Stimulated activated effector memory CD8-positive, alpha-beta T cell treated with anti-CD3 and anti-CD28 coated beads, Interleukin-12 subunit alpha, Interleukin-12 subunit beta, amount 100 ng/mL, for 72 hours (primary cell): ENCODE results near the gene ARIH2.
A peak's percentile ranks its signal among the peaks of the same experiment; 100 is the strongest.

Experiments used
- ATAC-seq: fragments of 150-1000 bp; cut with Tn5 transposase; 2 replicates; pipeline ENCODE4 v1.10.0; 2021
- DNase-seq, 2 donors: peaks; one replicate each; pipeline ENCODE4 v3.0.0; 2021 to 2022; ENCODE audit warnings: low spot score in 2 of 2
- H3K27ac Mint-ChIP-seq: one replicate; pipeline ENCODE4 v1.8.0; 2022; ENCODE audit warnings: mild to moderate bottlenecking, mixed read lengths
- H3K36me3 Mint-ChIP-seq: one replicate; pipeline ENCODE4 v1.8.0; 2022; ENCODE audit warnings: mild to moderate bottlenecking, mixed read lengths
- H3K4me1 Mint-ChIP-seq: one replicate; pipeline ENCODE4 v1.8.0; 2022; ENCODE audit warnings: mixed read lengths
- H3K4me3 Mint-ChIP-seq: one replicate; pipeline ENCODE4 v1.8.0; 2022; ENCODE audit warnings: mild to moderate bottlenecking, mixed read lengths
- H3K9me3 Mint-ChIP-seq: one replicate; pipeline ENCODE4 v1.8.0; 2022; ENCODE audit warnings: mixed read lengths

Gene ARIH2

DNA sequence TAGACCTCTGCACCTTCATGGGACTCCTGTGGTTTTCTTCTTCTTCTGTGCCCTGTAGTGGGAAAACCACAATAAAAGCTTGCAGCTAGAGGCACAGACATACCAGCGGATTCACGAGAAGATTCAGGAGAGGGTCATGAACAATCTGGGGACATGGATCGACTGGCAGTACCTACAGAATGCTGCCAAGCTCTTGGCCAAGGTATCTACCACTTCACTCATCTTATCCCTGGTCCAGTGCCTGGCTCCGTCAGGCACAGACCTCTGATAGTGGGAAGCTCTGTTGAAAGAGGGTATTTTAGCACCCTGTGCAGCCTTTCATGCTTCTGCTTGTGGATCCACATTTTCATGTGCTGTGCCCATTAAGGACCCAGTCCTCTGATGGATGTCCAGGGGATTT is 61.7 kb downstream of the ARIH2 start:
- H3K4me3 Mint-ChIP-seq = no peak overlapping the region
- ATAC-seq = no peak
- peak overlapping the region; percentile 69 for H3K27ac Mint-ChIP-seq
- peaks cover 100% of the 10 kb centered on the region for H3K36me3 Mint-ChIP-seq
- H3K9me3 Mint-ChIP-seq = no peaks in the 10 kb centered on the region
- no peaks in the 10 kb centered on the region for H3K4me1 Mint-ChIP-seq
- no peak for DNase-seq

DNA sequence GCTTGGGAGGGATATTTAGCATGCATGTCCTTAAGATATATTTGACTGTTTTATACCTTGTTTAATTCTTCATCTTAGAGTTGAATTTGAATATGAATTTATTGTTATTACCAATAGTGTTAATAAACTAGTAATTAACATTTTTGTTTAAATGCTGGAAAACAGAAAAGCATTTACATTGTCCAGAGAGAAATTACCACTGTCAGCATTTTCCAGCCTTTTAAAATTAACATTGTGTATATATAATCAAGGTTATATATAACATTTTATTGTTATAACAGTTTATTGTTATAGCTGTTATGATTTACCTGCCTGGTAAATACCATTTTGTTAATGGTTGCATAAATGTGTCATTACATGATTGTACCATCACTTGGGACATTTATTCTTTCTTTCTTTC is 63.4 kb downstream of the ARIH2 start:
- ATAC-seq (no peak), DNase-seq (no peak)
- Mint-ChIP-seq H3K27ac (peak overlapping the region; percentile 63), H3K36me3 (peaks cover 100% of the 10 kb centered on the region), H3K9me3 (no peaks in the 10 kb centered on the region), H3K4me3 (no peak overlapping the region), H3K4me1 (no peaks in the 10 kb centered on the region)

DNA sequence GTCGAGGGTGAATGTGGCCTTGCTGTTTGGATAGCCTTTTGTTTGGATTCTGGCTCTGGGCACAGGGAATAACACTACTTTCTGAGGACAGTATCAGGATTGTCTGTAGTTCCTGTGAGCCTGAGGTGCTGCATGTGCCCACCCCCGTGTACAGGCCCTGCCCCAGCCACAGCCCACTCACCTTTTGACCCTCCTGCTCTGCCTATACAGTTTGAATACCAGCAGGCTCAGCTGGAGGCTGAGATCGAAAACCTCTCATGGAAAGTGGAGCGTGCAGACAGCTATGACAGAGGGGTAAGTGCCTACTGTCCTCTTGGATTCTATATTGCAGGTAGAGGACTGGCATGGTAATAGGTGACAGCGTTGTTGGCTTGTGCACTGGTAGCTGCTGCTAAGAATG is 64.0 kb downstream of the ARIH2 start:
- no peaks in the 10 kb centered on the region for H3K9me3 Mint-ChIP-seq
- ATAC-seq (no peak), DNase-seq (no peak)
- H3K27ac Mint-ChIP-seq = peak overlapping the region; percentile 63
- H3K36me3 Mint-ChIP-seq = peaks cover 96% of the 10 kb centered on the region
- peaks cover 1% of the 10 kb centered on the region for H3K4me1 Mint-ChIP-seq
- H3K4me3 Mint-ChIP-seq = no peak overlapping the region

DNA sequence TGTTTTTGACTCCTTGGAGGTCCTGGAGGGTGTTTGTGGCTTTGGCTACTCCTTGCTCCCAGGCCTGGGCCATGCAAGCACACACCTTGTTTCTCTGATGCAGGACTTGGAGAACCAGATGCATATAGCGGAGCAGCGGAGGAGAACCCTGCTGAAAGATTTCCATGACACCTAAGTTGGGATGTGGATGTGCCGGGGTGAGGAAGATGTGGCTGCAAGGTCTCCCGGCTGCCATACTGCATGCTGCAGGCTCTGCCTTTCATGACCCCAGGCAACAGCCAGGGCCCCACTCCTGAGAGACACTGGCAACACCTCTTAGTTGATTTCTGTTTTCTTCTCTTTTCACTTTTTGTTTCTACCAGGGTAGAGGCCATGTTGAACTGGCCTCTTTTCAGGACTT is 64.5 kb downstream of the ARIH2 start:
- H3K4me1 Mint-ChIP-seq = peaks cover 5% of the 10 kb centered on the region
- H3K27ac Mint-ChIP-seq = peak overlapping the region; percentile 63
- peaks cover 91% of the 10 kb centered on the region for H3K36me3 Mint-ChIP-seq
- DNase-seq (no peak), ATAC-seq (no peak)
- H3K4me3 Mint-ChIP-seq = no peak overlapping the region
- H3K9me3 Mint-ChIP-seq = no peaks in the 10 kb centered on the region

DNA sequence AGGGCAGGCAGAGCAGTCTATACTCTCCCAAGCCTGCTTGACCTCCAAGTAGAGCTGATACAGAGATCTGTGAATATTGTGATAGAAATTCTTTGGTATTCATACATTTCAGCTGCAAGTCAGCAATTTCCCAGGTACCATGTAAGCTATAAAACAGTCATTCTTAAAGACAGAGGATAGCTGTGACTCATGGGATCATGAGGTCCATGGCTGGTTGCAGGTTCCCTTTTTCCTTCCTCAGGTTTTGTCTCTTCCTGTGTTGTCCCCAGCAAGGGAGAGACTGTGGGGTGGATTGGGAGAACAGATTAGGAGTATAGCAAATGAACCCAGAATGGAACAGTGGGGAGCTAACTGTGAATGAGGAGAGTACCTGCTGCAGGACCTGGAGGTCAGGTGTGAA is 66.0 kb downstream of the ARIH2 start:
- Mint-ChIP-seq H3K4me1 (peaks cover 17% of the 10 kb centered on the region), H3K36me3 (peaks cover 76% of the 10 kb centered on the region), H3K4me3 (no peak overlapping the region), H3K27ac (peak overlapping the region; percentile 63), H3K9me3 (no peaks in the 10 kb centered on the region)
- DNase-seq (no peak), ATAC-seq (no peak)

DNA sequence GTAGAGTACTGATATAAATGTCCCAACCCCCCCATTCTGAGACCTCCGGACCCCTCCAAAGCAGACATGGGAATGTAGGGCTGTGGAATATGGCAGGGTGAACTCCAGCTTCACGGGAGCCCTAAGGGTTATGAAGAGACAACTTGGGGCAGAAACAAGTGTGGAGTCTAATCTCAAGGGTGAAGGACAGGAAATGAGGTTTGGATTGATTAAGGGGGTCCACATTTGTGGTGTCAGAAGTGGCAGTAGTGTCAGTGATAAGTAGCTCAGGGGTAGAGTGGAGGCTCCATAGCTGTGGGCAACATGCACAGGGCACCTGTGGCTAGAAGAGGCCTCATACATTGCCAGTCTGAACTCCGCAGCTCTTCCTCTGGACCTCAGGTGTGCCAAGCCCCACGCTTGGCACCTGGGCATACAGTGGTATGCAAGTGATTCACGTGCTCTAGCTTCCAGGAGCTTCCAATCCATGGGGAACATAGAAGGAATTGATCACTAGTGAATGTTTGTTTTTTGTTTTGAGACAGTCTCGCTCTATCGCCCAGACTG is 67.3 kb downstream of the ARIH2 start:
- no peak overlapping the region for H3K4me3 Mint-ChIP-seq
- H3K36me3 Mint-ChIP-seq = peaks cover 67% of the 10 kb centered on the region
- no peaks in the 10 kb centered on the region for H3K9me3 Mint-ChIP-seq
- H3K4me1 Mint-ChIP-seq = peaks cover 21% of the 10 kb centered on the region
- H3K27ac Mint-ChIP-seq = peak overlapping the region; percentile 63
- ATAC-seq (no peak), DNase-seq (no peak)

DNA sequence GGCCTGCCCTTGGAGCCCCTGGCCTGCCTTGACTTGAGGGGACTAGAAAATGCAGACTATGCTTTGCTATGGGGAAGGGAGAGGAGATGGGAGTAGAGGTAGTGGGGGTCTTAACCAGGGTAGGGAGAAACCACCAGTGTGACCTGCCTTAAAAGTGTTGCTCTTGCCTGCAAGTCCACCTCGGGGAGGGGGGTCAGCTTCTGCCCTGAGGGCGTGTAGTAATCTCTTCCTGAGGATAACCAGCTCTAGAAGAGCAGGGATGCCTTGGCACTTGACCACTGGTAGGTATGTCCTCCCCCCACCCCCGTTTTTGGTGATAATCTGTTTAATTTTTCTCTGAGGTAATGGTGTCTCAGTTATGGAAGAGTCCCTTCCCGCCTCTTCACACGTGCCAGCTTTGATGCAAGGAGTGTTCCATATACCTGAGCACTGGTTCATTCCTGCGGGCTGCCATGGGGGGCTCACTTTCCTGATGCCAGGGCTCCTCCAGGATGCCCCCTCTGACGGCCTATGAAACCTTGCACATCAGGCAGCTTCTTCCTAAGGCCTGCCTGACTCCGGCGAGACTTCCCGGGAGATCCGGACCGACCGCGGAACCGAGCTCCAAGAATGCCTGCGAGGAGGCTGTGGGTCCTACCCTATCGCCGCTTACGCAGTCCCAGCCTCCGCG is 70.6 kb downstream of the ARIH2 start:
- Mint-ChIP-seq H3K9me3 (no peaks in the 10 kb centered on the region), H3K4me1 (peaks cover 41% of the 10 kb centered on the region), H3K4me3 (peak overlapping the region; percentile 93), H3K36me3 (peaks cover 58% of the 10 kb centered on the region), H3K27ac (peak overlapping the region; percentile 92)
- no peak for ATAC-seq
- no peak for DNase-seq

DNA sequence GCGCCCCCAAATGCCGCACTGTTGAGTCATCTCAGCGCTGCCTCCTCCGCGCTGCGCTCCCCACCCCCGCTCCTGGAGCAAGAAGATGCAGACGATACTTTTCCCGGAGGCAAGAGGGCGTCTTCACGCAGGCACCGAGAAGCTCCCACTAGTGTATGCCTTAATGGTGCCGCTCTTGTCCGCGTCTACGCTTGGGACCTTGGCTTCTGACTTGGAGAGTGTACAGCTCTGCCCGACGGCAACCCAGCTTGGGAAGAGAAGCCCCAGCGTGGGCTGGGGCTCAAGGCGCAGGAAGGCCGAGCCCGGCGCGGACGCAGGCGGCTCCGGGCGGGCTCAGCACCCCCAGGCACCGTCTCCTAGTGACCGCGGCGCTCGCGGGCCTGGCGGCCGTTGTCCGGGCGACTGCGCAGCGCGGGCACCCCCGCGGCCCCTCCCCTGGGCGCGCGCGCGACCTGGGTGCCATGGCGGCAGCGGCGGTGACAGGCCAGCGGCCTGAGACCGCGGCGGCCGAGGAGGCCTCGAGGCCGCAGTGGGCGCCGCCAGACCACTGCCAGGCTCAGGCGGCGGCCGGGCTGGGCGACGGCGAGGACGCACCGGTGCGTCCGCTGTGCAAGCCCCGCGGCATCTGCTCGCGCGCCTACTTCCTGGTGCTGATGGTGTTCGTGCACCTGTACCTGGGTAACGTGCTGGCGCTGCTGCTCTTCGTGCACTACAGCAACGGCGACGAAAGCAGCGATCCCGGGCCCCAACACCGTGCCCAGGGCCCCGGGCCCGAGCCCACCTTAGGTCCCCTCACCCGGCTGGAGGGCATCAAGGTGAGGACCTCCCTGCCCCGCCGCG is 71.4 kb downstream of the ARIH2 start, which contains the start of gene P4HTM:
TSS of gene P4HTM (plus strand) at position 446 of the 840 bp plus-strand sequence. CDS start at position 462, 16 bp downstream.
- Mint-ChIP-seq H3K4me3 (peak within 1 kb of the TSS; percentile 93), H3K36me3 (peaks cover 58% of the 10 kb centered on the region), H3K27ac (peak within 1 kb of the TSS; percentile 92), H3K4me1 (peaks cover 46% of the 10 kb centered on the region), H3K9me3 (no peaks in the 10 kb centered on the region)
- ATAC-seq = peak; percentile 87
- DNase-seq = peak; percentile 65 to 90

DNA sequence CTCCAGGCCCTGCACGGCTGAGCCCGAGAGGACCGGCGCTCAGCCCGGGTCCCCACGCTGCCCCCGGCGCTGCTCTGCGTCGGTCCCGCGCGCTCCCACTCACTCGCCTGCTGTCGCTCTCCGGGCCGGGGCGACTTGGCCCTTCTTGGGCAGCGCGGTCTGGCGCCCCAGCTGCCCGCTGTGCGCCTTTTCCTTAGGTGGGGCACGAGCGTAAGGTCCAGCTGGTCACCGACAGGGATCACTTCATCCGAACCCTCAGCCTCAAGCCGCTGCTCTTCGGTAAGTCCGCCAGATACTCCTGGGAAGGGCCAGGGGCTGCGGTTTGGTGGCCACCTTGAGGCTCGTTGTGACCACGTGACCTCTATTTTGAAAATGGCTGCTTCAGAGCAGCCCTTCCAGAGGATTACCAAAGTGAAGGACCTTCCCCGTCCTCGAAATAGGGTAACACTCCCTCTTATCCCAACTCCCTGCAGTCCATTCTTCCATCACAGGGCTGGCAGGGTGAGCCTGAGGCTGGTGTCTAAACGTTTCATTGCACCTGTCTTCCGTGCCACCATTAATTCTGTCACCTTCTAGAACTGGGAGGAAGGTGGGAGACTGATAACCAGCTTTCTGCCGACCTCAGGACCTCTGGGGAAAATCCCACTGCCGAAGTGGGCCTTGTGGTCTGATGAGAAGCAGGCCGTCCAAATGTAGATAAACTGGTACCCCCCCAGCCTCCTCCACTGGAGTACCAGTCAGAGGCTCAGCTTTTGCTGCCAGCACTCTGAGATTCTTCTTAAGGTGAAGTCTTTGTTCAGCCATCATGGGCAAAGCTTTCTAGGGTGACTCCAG is 72.2 kb downstream of the ARIH2 start:
- Mint-ChIP-seq H3K4me1 (peaks cover 50% of the 10 kb centered on the region), H3K27ac (peak overlapping the region; percentile 92), H3K9me3 (no peaks in the 10 kb centered on the region), H3K4me3 (peak overlapping the region; percentile 93), H3K36me3 (peaks cover 57% of the 10 kb centered on the region)
- peak in 1 of 2 donors; percentile 74 for DNase-seq
- peak; percentile 36 for ATAC-seq

DNA sequence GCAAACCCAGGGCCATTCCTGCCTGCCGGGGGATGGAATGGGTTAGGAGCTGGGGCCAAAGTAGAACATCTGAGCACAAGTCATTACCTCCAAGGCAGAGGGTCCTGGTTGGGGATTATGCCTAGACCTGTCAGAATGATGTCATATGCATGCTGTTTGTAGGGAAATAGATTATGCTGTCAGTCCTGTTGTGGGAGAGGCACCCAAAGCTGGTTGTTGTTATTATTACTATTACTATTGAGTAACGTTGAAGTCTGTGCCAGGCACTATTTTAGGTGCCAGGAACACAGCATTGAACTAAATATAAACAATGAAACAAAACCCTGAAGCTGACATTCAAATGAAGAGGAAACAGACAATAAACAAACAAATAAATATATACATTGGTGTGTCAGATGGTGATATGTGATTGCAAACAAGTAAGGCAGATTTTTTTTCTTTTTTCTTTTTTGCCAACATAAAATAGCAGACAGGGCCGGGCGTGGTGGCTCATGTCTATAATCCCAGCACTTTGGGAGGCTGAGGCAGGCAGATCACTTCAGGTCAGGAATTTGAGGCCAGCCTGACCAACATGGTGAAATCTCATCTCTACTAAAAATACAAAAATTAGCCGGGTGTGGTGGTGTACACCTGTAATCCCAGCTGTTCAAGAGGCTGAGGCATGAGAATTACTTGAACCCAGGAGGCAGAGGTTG is 73.4 kb downstream of the ARIH2 start:
- Mint-ChIP-seq H3K4me1 (peaks cover 50% of the 10 kb centered on the region), H3K9me3 (no peaks in the 10 kb centered on the region), H3K4me3 (peak overlapping the region; percentile 93), H3K36me3 (peaks cover 45% of the 10 kb centered on the region), H3K27ac (peak overlapping the region; percentile 92)
- DNase-seq (no peak), ATAC-seq (no peak)

DNA sequence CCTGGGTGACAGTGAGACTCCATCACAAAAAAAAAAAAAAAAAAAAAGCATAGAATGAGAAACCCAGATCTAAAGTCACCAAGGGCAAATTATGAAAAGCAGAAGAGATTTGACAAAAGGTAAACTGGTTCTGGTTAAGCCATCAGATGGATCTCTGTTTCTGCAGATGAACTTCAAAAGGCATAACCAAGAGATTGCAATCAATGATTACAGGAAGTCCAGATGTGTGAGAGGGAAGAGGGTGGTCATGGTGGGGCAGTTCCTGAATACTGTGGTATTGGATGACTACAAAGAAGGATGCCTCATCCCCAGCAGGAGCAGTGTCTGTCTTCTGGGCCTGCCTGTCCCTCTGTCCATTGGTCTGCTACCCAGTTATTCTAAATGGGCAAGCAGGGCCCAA is 75.2 kb downstream of the ARIH2 start:
- Mint-ChIP-seq H3K9me3 (no peaks in the 10 kb centered on the region), H3K27ac (peak overlapping the region; percentile 85), H3K4me3 (no peak overlapping the region), H3K36me3 (peaks cover 43% of the 10 kb centered on the region), H3K4me1 (peaks cover 41% of the 10 kb centered on the region)
- ATAC-seq (no peak), DNase-seq (no peak)

DNA sequence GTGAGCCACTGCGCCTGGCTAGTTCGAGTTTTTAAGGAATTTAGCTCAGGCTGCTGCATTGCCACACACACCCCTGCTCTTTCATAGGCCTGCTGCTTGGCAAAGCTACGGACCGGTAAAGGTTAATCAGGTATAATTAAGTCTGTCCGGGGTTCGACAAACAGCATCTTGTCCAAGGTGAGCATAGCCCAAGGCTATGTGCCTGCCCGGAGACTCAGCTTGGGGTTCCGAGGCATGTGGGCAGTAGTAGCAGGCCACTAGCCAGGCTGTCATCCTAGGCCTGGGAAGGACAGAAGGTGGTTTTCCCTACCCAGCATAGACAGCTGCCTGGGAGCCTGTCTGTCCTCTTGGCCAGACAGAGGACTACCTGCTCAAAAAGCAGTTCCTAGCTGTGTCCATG is 78.0 kb downstream of the ARIH2 start:
- Mint-ChIP-seq H3K36me3 (peaks cover 33% of the 10 kb centered on the region), H3K9me3 (no peaks in the 10 kb centered on the region), H3K27ac (no peak overlapping the region), H3K4me3 (no peak overlapping the region), H3K4me1 (peaks cover 21% of the 10 kb centered on the region)
- DNase-seq = no peak
- ATAC-seq = no peak

DNA sequence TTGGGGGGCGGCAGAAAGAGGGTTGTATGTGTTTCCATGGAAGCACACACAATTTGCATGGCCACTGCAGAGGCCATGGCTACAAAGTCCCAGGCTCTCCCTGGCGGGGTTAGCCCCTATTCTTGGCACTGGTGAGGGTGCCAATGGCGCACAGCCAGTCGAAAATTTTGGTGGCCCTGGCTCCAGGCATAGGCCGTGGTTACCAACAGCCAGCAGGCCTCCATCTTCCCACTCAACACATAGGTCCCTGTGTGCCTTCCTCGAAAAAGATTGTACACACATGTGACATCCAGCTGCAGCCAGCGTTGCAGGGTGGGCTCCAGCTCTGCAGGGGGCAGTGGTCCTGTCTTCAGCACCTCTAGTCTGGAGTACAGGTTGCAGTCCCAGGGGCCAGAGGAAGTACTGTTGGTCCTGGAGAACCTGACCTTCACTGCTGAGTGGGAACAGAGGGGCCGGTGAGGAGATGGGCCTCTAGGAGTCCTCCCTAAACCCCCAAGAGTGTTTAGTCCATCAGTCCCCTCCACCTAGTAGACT is 78.5 kb downstream of the ARIH2 start:
- Mint-ChIP-seq H3K4me3 (no peak overlapping the region), H3K36me3 (peaks cover 28% of the 10 kb centered on the region), H3K9me3 (no peaks in the 10 kb centered on the region), H3K27ac (peak overlapping the region; percentile 48), H3K4me1 (peaks cover 20% of the 10 kb centered on the region)
- ATAC-seq = no peak
- DNase-seq = no peak
